Activated naive CD4-positive, alpha-beta T cell (primary cell): ENCODE measurements around the gene CDKN3.
"Not testable (repeated sequence)": the region's sequence is repeated elsewhere in the genome, so short reads cannot be mapped to it uniquely, and the experiment has no call there.

Source experiments
- DNase-seq, 4 experiments: peaks; one replicate each; lab custom pipeline; 2025; lab: John Stamatoyannopoulos, UW

Gene CDKN3

GRCh38 chr14:54370323-54371198, 26.2 kb upstream of the CDKN3 start:
- DNase-seq = no peak

- DNase-seq = no peak
Measured at GRCh38 chr14:54374117-54374884, 22.5 kb upstream of the CDKN3 start.

GRCh38 chr14:54377501-54377900, 19.3 kb upstream of the CDKN3 start:
- DNase-seq = no peak

GRCh38 chr14:54378893-54379292, 17.9 kb upstream of the CDKN3 start:
- DNase-seq = not testable (repeated sequence)

GRCh38 chr14:54380558-54380957, 16.2 kb upstream of the CDKN3 start:
- not testable (repeated sequence) for DNase-seq

GRCh38 chr14:54381821-54382220, 15.0 kb upstream of the CDKN3 start:
- DNase-seq = no peak

- no peak for DNase-seq
Measured at GRCh38 chr14:54383835-54384234, 13.0 kb upstream of the CDKN3 start.

GRCh38 chr14:54385556-54385955, 11.3 kb upstream of the CDKN3 start:
- DNase-seq = no peak

- no peak for DNase-seq
Measured at GRCh38 chr14:54387328-54387727, 9.5 kb upstream of the CDKN3 start.

- DNase-seq = no peak
Measured at GRCh38 chr14:54392131-54392859, 4.5 kb upstream of the CDKN3 start.

GRCh38 chr14:54392986-54393884, 3.6 kb upstream of the CDKN3 start:
- DNase-seq = not testable (repeated sequence)

- DNase-seq = no peak
Measured at GRCh38 chr14:54394596-54394995, 2.2 kb upstream of the CDKN3 start.

- no peak for DNase-seq
Measured at GRCh38 chr14:54395284-54395683, 1.5 kb upstream of the CDKN3 start.

GRCh38 chr14:54395716-54396115, 1.1 kb upstream of the CDKN3 start:
- DNase-seq = no peak

GRCh38 chr14:54396183-54396492, 669 bp upstream of the CDKN3 start:
- no peak for DNase-seq

- no peak for DNase-seq
Measured at GRCh38 chr14:54399560-54399959, 2.8 kb downstream of the CDKN3 start.

- DNase-seq = not testable (repeated sequence)
Measured at GRCh38 chr14:54403401-54404005, 6.7 kb downstream of the CDKN3 start.

GRCh38 chr14:54410215-54410614, 13.4 kb downstream of the CDKN3 start:
- no peak for DNase-seq

GRCh38 chr14:54411371-54411770, 14.6 kb downstream of the CDKN3 start:
- DNase-seq = no peak

GRCh38 chr14:54420478-54421142, 23.8 kb downstream of the CDKN3 start:
- DNase-seq = no peak

- DNase-seq = no peak
Measured at GRCh38 chr14:54423991-54424390, 27.2 kb downstream of the CDKN3 start.
